ENCODE data around the gene OPN3. TPM values are rescaled to one million over a fixed set of nuclear protein-coding genes. Genes with fewer than 3 reads are reported as not detected.
"Not testable (repeated sequence)": the region's sequence is repeated elsewhere in the genome, so short reads cannot be mapped to it uniquely, and the experiment has no call there.

The OPN3 gene
- total RNA-seq, 1 donor, result 5.1 TPM

DNA sequence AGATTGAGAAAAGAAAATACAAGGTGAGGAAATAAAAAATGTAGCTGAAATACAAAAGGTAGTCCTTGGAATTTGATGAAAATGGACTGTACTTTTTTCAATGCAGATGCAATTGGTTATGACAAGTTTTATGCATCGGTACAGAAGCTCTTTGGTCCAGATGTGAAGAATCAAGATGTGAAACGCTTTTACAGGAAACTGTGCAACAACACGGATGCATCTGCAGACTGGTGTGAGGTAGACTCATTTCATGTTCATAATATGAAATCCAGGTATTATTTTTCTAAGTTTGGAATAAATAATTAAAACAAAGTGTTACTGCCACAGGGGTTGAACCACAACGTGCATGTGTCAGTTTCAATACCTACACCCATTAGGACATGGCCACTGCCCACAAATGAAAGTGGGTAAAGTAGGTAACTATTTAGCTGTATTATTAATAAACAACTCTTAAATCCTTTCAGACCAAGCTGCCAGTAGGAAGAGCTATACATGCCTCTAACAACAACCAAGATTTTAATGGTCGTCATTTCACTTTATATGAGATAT, 20.3 kb upstream of the OPN3 start:
- no peak for DNase-seq (ENCODE audit: insufficient read length, low spot score, missing footprints)
- H2AFZ ChIP-seq (ENCODE audit: low read length), result no peak overlapping the region
- H3K4me1 ChIP-seq (ENCODE audit: insufficient read depth, low read length), result no peaks in the 10 kb centered on the region
- no peak overlapping the region for H3K27ac ChIP-seq (ENCODE audit: low read depth, low read length)
- no peaks in the 10 kb centered on the region for H3K79me2 ChIP-seq (ENCODE audit: insufficient read depth, low read length)
- no peaks in the 10 kb centered on the region for H3K9me3 ChIP-seq (ENCODE audit: low read depth, low read length)
- no peak overlapping the region for H3K4me3 ChIP-seq (ENCODE audit: insufficient read depth, low read length)
- no peaks in the 10 kb centered on the region for H3K36me3 ChIP-seq (ENCODE audit: insufficient read depth, low read length)
- no peaks in the 10 kb centered on the region for H4K20me1 ChIP-seq (ENCODE audit: insufficient read depth, low read length)
- H3K27me3 ChIP-seq (ENCODE audit: insufficient read depth, low read length), result no peaks in the 10 kb centered on the region
- TF ChIP-seq, protein P1, sequence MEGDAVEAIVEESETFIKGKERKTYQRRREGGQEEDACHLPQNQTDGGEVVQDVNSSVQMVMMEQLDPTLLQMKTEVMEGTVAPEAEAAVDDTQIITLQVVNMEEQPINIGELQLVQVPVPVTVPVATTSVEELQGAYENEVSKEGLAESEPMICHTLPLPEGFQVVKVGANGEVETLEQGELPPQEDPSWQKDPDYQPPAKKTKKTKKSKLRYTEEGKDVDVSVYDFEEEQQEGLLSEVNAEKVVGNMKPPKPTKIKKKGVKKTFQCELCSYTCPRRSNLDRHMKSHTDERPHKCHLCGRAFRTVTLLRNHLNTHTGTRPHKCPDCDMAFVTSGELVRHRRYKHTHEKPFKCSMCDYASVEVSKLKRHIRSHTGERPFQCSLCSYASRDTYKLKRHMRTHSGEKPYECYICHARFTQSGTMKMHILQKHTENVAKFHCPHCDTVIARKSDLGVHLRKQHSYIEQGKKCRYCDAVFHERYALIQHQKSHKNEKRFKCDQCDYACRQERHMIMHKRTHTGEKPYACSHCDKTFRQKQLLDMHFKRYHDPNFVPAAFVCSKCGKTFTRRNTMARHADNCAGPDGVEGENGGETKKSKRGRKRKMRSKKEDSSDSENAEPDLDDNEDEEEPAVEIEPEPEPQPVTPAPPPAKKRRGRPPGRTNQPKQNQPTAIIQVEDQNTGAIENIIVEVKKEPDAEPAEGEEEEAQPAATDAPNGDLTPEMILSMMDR (IDR thresholded peaks at IDR 0.05; ENCODE audit: extremely low read depth, low read depth, low read length), result no peak
- no peak overlapping the region for H3K4me2 ChIP-seq (ENCODE audit: insufficient read depth, low read length)

DNA sequence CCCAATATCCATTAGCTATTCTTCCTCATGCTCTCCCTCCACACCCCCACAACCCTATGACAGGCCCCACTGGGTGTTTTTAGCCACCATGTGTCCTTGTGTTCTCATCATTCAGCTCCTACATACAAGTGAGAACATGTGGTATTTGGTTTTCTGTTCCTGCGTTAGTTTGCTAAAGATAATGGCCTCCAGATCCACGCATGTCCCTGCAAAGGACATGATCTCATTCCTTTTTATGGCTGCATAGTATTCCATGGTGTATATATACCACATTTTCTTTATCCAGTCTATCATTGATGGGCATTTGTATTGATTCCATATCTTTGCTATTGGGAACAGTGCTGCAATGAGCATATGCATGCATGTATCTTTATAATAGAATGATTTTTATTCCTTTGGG, 18.8 kb upstream of the OPN3 start:
- not testable (repeated sequence) for H3K4me2 ChIP-seq (ENCODE audit: insufficient read depth, low read length); H3K36me3 ChIP-seq (ENCODE audit: insufficient read depth, low read length); H3K27me3 ChIP-seq (ENCODE audit: insufficient read depth, low read length); DNase-seq (ENCODE audit: insufficient read length, low spot score, missing footprints); H3K4me1 ChIP-seq (ENCODE audit: insufficient read depth, low read length); H3K79me2 ChIP-seq (ENCODE audit: insufficient read depth, low read length); H4K20me1 ChIP-seq (ENCODE audit: insufficient read depth, low read length); H3K27ac ChIP-seq (ENCODE audit: low read depth, low read length); H3K4me3 ChIP-seq (ENCODE audit: insufficient read depth, low read length); H2AFZ ChIP-seq (ENCODE audit: low read length); H3K9me3 ChIP-seq (ENCODE audit: low read depth, low read length)

DNA sequence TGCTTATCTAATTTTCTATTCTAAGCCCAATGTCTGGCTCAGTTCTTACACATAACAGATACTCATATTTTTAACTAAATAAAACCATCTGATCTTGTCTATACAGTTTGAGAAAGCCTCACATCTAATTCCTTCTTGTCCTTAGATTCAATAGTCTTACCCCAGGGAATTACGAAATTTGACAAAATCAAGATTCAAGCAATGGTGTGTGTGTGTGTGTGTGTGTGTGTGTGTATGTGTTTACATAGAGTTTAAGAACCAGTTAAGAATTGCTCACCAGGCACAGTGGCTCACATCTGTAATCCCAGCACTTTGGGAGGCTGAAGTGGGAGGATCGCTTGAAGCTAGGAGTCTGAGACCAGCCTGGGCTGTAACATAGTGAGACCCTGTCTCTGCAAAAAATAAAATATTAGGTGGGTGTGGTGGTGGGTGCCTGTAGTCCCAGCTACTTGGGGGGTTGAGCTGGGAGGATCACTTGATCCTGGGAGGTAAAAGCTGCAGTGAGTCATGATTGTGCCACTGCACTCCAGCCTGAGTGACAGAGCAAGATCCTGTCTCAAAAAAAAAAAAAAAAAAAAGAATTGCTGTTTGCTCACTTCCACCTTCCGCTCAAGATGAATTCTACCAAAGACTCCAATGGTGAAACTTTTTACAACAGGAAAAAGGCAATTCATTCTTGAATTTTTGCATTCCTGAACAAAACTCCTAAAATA, 18.1 kb upstream of the OPN3 start:
- no peak overlapping the region for H2AFZ ChIP-seq (ENCODE audit: low read length)
- no peak overlapping the region for H3K27ac ChIP-seq (ENCODE audit: low read depth, low read length)
- no peak for DNase-seq (ENCODE audit: insufficient read length, low spot score, missing footprints)
- H3K36me3 ChIP-seq (ENCODE audit: insufficient read depth, low read length), result no peaks in the 10 kb centered on the region
- no peaks in the 10 kb centered on the region for H3K4me1 ChIP-seq (ENCODE audit: insufficient read depth, low read length)
- no peaks in the 10 kb centered on the region for H3K27me3 ChIP-seq (ENCODE audit: insufficient read depth, low read length)
- TF ChIP-seq, protein P1 (IDR thresholded peaks at IDR 0.05; ENCODE audit: extremely low read depth, low read depth, low read length), result no peak
- H3K4me3 ChIP-seq (ENCODE audit: insufficient read depth, low read length), result no peak overlapping the region
- no peaks in the 10 kb centered on the region for H3K9me3 ChIP-seq (ENCODE audit: low read depth, low read length)
- no peak overlapping the region for H3K4me2 ChIP-seq (ENCODE audit: insufficient read depth, low read length)
- H3K79me2 ChIP-seq (ENCODE audit: insufficient read depth, low read length), result no peaks in the 10 kb centered on the region
- H4K20me1 ChIP-seq (ENCODE audit: insufficient read depth, low read length), result no peaks in the 10 kb centered on the region

DNA sequence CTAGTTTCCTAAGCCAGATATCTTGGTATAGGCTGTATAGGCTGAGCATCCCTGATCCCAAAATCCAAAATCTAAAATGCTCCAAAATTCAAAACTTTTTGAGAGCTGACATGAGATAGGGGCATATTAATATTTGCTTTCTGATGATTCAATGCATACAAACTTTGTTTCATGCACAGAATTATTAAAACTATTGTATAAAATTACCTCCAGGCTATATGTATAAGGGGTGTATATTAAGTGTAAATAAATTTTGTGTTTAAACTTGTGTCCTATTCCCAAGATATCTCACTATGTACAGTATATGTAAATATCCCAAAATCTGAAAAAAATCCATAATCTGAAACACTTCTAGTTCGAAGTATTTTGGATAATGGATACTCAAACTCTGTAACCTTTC, 14.5 kb upstream of the OPN3 start:
- TF ChIP-seq, protein P1 (IDR thresholded peaks at IDR 0.05; ENCODE audit: extremely low read depth, low read depth, low read length), result no peak
- no peak overlapping the region for H2AFZ ChIP-seq (ENCODE audit: low read length)
- H3K27ac ChIP-seq (ENCODE audit: low read depth, low read length), result no peak overlapping the region
- H3K4me2 ChIP-seq (ENCODE audit: insufficient read depth, low read length), result no peak overlapping the region
- H3K79me2 ChIP-seq (ENCODE audit: insufficient read depth, low read length), result no peaks in the 10 kb centered on the region
- no peaks in the 10 kb centered on the region for H3K27me3 ChIP-seq (ENCODE audit: insufficient read depth, low read length)
- no peaks in the 10 kb centered on the region for H3K36me3 ChIP-seq (ENCODE audit: insufficient read depth, low read length)
- no peaks in the 10 kb centered on the region for H3K9me3 ChIP-seq (ENCODE audit: low read depth, low read length)
- no peak overlapping the region for H3K4me3 ChIP-seq (ENCODE audit: insufficient read depth, low read length)
- H4K20me1 ChIP-seq (ENCODE audit: insufficient read depth, low read length), result no peaks in the 10 kb centered on the region
- no peaks in the 10 kb centered on the region for H3K4me1 ChIP-seq (ENCODE audit: insufficient read depth, low read length)
- DNase-seq (ENCODE audit: insufficient read length, low spot score, missing footprints), result no peak

All from osteoblast (primary cell).